K562 (cell line): ENCODE data around the gene CDH16. TPM values are rescaled to one million over a fixed set of nuclear protein-coding genes. Genes with fewer than 3 reads are reported as not detected.

ENCODE experiments used
- GATAD2B ChIP-seq: fragments of 450-650 bp; IDR thresholded peaks from 2 replicates; pipeline ENCODE4 v1.6.1; 2017; ENCODE audit warnings: mild to moderate bottlenecking, borderline replicate concordance
- HMBOX1 ChIP-seq: sonication (generic); IDR thresholded peaks from 2 replicates; pipeline ENCODE4 v1.6.1; 2016
- JUN ChIP-seq, 2 experiments: sonication (generic) in 1 of 2; formaldehyde crosslinking in 1 of 2; IDR thresholded peaks; 2 replicates each; pipeline versions ENCODE4 v1.6.1 to v1.8.0; 2012 to 2022; ENCODE audit warnings: borderline replicate concordance in 2 of 2, mild to moderate bottlenecking in 2 of 2, improper control_type of control experiment in 1 of 2, low read depth in 1 of 2, low read length in 1 of 2, missing genetic modification reagents in 1 of 2
- MEF2D ChIP-seq: conservative IDR thresholded peaks from 2 replicates; pipeline ENCODE4 v1.6.1; 2016; ENCODE audit warnings: low read depth, missing genetic modification characterization, missing compliant biosample characterization
- MYBL2 ChIP-seq, 2 experiments: fragments of 450-650 bp in 1 of 2; sonication (generic) in 1 of 2; formaldehyde crosslinking in 1 of 2; IDR thresholded peaks; 2 replicates each; pipeline versions ENCODE4 v1.6.1 to v1.8.1; 2017 to 2022; ENCODE audit warnings: borderline replicate concordance in 1 of 2, inconsistent platforms in 1 of 2, low read depth in 1 of 2, mild to moderate bottlenecking in 1 of 2, missing genetic modification reagents in 1 of 2, moderate library complexity in 1 of 2
- NCOR1 ChIP-seq: fragments of 450-650 bp; IDR thresholded peaks from 2 replicates; pipeline ENCODE4 v1.6.1; 2016; ENCODE audit warnings: mild to moderate bottlenecking, moderate library complexity
- SAP30 ChIP-seq: fragments of 200-600 bp; sonication (generic); IDR thresholded peaks from 2 replicates; pipeline ENCODE4 v1.6.1; 2012; ENCODE audit warnings: borderline replicate concordance, low read depth, mild to moderate bottlenecking, moderate library complexity, low read length, control low read depth, inconsistent platforms; ENCODE audit not compliant: insufficient read depth, poor library complexity, severe bottlenecking
- SFPQ ChIP-seq: fragments of 200-400 bp; formaldehyde crosslinking; IDR thresholded peaks from 2 replicates; pipeline ENCODE4 v1.6.1; 2017; ENCODE audit warnings: mild to moderate bottlenecking, low read depth, low read length, moderate library complexity
- TAF1 ChIP-seq: IDR thresholded peaks from 2 replicates; pipeline ENCODE4 v1.6.1; 2011; ENCODE audit warnings: mild to moderate bottlenecking, low read length, moderate library complexity; ENCODE audit not compliant: insufficient read depth, control insufficient read depth, severe bottlenecking; ENCODE audit errors: extremely low read depth
- ZNF140 ChIP-seq: fragments of 250-450 bp; sonication (Bioruptor Pico); IDR thresholded peaks from 2 replicates; pipeline ENCODE4 v1.8.0; 2021; ENCODE audit warnings: moderate library complexity, mild to moderate bottlenecking, inconsistent platforms
- ZNF318 ChIP-seq, 2 experiments: fragments of 450-650 bp; IDR thresholded peaks; 2 replicates each; pipeline ENCODE4 v1.6.1; 2016; ENCODE audit warnings: mild to moderate bottlenecking in 2 of 2, borderline replicate concordance in 1 of 2, low read depth in 1 of 2, moderate library complexity in 1 of 2
- ZNF707 ChIP-seq: fragments of 250-450 bp; sonication (Bioruptor Pico); conservative IDR thresholded peaks from 2 replicates; pipeline ENCODE4 v1.8.0; 2022; ENCODE audit warnings: inconsistent platforms, mild to moderate bottlenecking, moderate library complexity
- ZNF785 ChIP-seq: fragments of 250-450 bp; sonication (Bioruptor Pico); IDR thresholded peaks from 2 replicates; pipeline ENCODE4 v1.4.0; 2020; ENCODE audit warnings: mild to moderate bottlenecking
- polyA plus RNA-seq, 8 experiments: library from polyadenylated mRNA; depleted of rRNA in 4 of 8; stranded (reverse) in 5 of 8; unstranded in 3 of 8; fragments of >200 nt; fragmentation: Nextera tagmentation in 2 of 8; fragmentation: Illumina TruSeq in 1 of 8; extraction: Ambion mirVana in 2 of 8; extraction: Trizol in 1 of 8; gene quantifications; 2 replicates each; pipeline versions ENCODE4 v1.2.1 to v1.2.3, GENCODE V29; 2011 to 2014; ENCODE audit warnings: inconsistent platforms in 1 of 8, missing spikeins in 1 of 8
- total RNA-seq, 7 experiments: library from RNA; depleted of rRNA in 6 of 7; stranded (reverse); fragments of >200 nt in 6 of 7; fragmentation: Illumina TruSeq in 2 of 7; extraction: Trizol in 2 of 7; gene quantifications; 2 replicates each; pipeline versions ENCODE4 v1.2.1 to v1.2.3, GENCODE V29; 2011 to 2021; ENCODE audit warnings: low replicate concordance in 1 of 7

CDH16 gene
- total and polyA plus RNA-seq, 9 of the 15 experiments (the other 6 are each of a cell fraction or from before 2014, with no cell fraction given) = not detected

GRCh38 chr16:66899945-66900710 lies 18.6 kb downstream of the CDH16 start (continued):
- peak in 1 of 2 experiments; percentile 61; a peak in 2 of 4 replicates for TF ChIP-seq ZNF318 (IDR thresholded peaks at IDR 0.05; ENCODE audit: borderline replicate concordance in 1 of 2, low read depth in 1 of 2)
- TF ChIP-seq MYBL2 (IDR thresholded peaks at IDR 0.05; ENCODE audit: low read depth) = no peak
- no peak for TF ChIP-seq MYBL2 (CRISPR knock-in tag; IDR thresholded peaks at IDR 0.05; ENCODE audit: borderline replicate concordance)
- TF ChIP-seq JUN (IDR thresholded peaks at IDR 0.05; ENCODE audit: borderline replicate concordance, low read depth, low read length) = peak; percentile 99
- peak; percentile 89; the same call in 1 of the 2 replicates for TF ChIP-seq JUN (CRISPR knock-in tag; IDR thresholded peaks at IDR 0.05; ENCODE audit: borderline replicate concordance)
- TF ChIP-seq ZNF140 (CRISPR knock-in tag) = no peak
- no peak for TF ChIP-seq SFPQ
- TF ChIP-seq TAF1 = peak; percentile 75
- TF ChIP-seq ZNF707 = no peak
- TF ChIP-seq ZNF785 (CRISPR knock-in tag) = no peak
- TF ChIP-seq MEF2D (tag) = no peak
- no peak for TF ChIP-seq SAP30
- peak; percentile 99 for TF ChIP-seq HMBOX1
- TF ChIP-seq GATAD2B = peak; percentile 86; the same call in 1 of the 2 replicates
- peak; percentile 75 for TF ChIP-seq NCOR1
